Measurements from ENCODE around the gene PIEZO2.

The PIEZO2 gene

GRCh38 chr18:10804126-10804525, 345.2 kb downstream of the PIEZO2 start:
- H3K4me3 ChIP-seq (ENCODE audit: low read length), result no peak overlapping the region
- no peak for DNase-seq (ENCODE audit: low read depth)
- TF ChIP-seq, protein P1, sequence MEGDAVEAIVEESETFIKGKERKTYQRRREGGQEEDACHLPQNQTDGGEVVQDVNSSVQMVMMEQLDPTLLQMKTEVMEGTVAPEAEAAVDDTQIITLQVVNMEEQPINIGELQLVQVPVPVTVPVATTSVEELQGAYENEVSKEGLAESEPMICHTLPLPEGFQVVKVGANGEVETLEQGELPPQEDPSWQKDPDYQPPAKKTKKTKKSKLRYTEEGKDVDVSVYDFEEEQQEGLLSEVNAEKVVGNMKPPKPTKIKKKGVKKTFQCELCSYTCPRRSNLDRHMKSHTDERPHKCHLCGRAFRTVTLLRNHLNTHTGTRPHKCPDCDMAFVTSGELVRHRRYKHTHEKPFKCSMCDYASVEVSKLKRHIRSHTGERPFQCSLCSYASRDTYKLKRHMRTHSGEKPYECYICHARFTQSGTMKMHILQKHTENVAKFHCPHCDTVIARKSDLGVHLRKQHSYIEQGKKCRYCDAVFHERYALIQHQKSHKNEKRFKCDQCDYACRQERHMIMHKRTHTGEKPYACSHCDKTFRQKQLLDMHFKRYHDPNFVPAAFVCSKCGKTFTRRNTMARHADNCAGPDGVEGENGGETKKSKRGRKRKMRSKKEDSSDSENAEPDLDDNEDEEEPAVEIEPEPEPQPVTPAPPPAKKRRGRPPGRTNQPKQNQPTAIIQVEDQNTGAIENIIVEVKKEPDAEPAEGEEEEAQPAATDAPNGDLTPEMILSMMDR (IDR thresholded peaks at IDR 0.05; ENCODE audit: insufficient read depth, low read depth, low read length, missing control alignments), result no peak

DNA sequence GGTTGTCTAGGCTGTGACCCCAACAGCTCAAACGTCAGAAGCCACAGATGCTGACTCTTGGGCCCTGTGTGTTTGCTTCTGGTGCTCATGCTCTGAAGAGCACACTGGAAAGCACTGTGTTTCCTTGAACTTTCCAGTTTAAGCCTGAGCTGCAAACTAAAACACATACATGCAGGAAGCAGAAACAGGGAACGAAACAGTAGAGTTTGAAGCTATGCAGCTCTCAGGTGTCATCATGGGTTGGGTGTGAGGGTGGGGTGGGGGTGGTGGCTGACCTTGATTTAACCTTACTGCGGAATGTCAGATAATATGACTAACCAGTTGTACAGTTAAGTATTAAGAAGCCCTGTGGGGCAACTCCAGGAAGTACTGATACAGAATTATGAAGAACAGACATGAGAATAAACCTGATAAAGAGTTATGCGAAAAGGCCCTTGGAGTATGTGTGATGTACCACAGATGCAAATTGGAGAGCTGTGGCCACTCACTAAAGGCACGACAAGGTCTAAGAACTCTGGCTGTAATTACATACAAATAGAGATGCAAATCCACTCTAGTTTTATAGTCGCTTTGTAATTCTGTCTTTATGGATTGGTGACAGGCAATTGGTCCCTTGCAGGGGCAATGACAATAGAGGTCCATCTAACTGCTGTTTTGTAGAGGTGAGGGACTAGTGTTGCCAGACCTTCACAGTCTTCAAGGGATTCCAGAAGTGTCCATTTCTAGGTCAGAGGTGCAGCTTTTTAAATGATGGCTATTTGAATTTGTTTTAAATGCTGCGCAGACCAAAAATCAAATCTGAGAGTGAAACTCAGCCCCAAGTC, 350.4 kb downstream of the PIEZO2 start:
- TF ChIP-seq, protein P1 (IDR thresholded peaks at IDR 0.05; ENCODE audit: insufficient read depth, low read depth, low read length, missing control alignments), result no peak
- peak; percentile 1 for DNase-seq (ENCODE audit: low read depth)
- H3K4me3 ChIP-seq (ENCODE audit: low read length), result no peak overlapping the region

DNA sequence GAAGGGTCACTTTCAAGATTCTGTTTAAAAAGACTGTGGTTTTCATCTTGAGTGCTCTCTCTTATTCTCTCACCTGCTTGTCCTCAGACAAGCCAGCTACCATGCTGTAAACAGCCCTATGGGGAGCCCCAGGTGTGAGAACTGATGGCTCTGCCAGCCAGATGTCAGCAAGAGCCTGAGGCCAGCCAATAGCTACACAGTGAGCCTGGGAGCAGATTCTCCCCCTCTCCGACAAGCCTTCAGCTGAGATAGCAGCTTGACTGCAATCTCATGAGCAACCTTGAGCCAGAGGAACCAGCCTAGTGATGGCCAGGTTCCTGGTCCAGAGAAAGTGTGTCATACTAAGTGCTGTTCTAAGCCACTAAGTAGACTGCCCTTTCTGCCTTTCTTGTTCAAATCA, 351.5 kb downstream of the PIEZO2 start:
- DNase-seq (ENCODE audit: low read depth), result no peak
- H3K4me3 ChIP-seq (ENCODE audit: low read length), result no peak overlapping the region
- TF ChIP-seq, protein P1 (IDR thresholded peaks at IDR 0.05; ENCODE audit: insufficient read depth, low read depth, low read length, missing control alignments), result no peak

- H3K4me3 ChIP-seq (ENCODE audit: low read length), result no peak overlapping the region
- TF ChIP-seq, protein P1 (IDR thresholded peaks at IDR 0.05; ENCODE audit: insufficient read depth, low read depth, low read length, missing control alignments), result no peak
Measured at GRCh38 chr18:10794771-10795170, 354.6 kb downstream of the PIEZO2 start.

GRCh38 chr18:10793730-10794370, 355.5 kb downstream of the PIEZO2 start:
- no peak for DNase-seq (ENCODE audit: low read depth)

More at GRCh38 chr18:10794771-10795170, 354.6 kb downstream of the PIEZO2 start:
- DNase-seq (ENCODE audit: low read depth), result no peak

GRCh38 chr18:10792181-10792580, 357.2 kb downstream of the PIEZO2 start:
- TF ChIP-seq, protein P1 (IDR thresholded peaks at IDR 0.05; ENCODE audit: insufficient read depth, low read depth, low read length, missing control alignments), result no peak
- DNase-seq (ENCODE audit: low read depth), result no peak
- H3K4me3 ChIP-seq (ENCODE audit: low read length), result no peak overlapping the region

More at GRCh38 chr18:10793730-10794370, 355.5 kb downstream of the PIEZO2 start:
- no peak overlapping the region for H3K4me3 ChIP-seq (ENCODE audit: low read length)
- TF ChIP-seq, protein P1 (IDR thresholded peaks at IDR 0.05; ENCODE audit: insufficient read depth, low read depth, low read length, missing control alignments), result no peak
